ENCODE data around the gene BIRC2. TPM values are rescaled to one million over a fixed set of nuclear protein-coding genes. Genes with fewer than 3 reads are reported as not detected.
A peak's percentile ranks its signal among the peaks of the same experiment; 100 is the strongest.

Gene BIRC2
- total and polyA plus RNA-seq, 4 donors = 14.1 to 46.7 (median 29.5) TPM

GRCh38 chr11:102317768-102318103 lies 29.3 kb upstream of the BIRC2 start:
- WGBS = 23% methylated on average over 7 of the region's 7 CpGs
- TF ChIP-seq EGR1 (IDR thresholded peaks at IDR 0.05; ENCODE audit: low read depth in 2 of 2) (no peak), FOXA1 (IDR thresholded peaks at IDR 0.05) (no peak), RXRA (IDR thresholded peaks at IDR 0.05) (no peak), MAX (IDR thresholded peaks at IDR 0.05) (no peak), NR2F2 (IDR thresholded peaks at IDR 0.05) (no peak), JUND (IDR thresholded peaks at IDR 0.05) (no peak), HNF4A (conservative IDR thresholded peaks at IDR 0.05) (no peak), FOXA2 (IDR thresholded peaks at IDR 0.05) (no peak), YY1 (IDR thresholded peaks at IDR 0.05) (no peak), TAF1 (conservative IDR thresholded peaks at IDR 0.05) (no peak), GABPA (IDR thresholded peaks at IDR 0.05 in 1 of 2, conservative IDR thresholded peaks at IDR 0.05 in 1 of 2) (no peak), RAD21 (IDR thresholded peaks at IDR 0.05) (no peak), REST (IDR thresholded peaks at IDR 0.05) (no peak), HNF4G (IDR thresholded peaks at IDR 0.05) (no peak), SP1 (IDR thresholded peaks at IDR 0.05) (no peak)
- TF ChIP-seq, protein P1, sequence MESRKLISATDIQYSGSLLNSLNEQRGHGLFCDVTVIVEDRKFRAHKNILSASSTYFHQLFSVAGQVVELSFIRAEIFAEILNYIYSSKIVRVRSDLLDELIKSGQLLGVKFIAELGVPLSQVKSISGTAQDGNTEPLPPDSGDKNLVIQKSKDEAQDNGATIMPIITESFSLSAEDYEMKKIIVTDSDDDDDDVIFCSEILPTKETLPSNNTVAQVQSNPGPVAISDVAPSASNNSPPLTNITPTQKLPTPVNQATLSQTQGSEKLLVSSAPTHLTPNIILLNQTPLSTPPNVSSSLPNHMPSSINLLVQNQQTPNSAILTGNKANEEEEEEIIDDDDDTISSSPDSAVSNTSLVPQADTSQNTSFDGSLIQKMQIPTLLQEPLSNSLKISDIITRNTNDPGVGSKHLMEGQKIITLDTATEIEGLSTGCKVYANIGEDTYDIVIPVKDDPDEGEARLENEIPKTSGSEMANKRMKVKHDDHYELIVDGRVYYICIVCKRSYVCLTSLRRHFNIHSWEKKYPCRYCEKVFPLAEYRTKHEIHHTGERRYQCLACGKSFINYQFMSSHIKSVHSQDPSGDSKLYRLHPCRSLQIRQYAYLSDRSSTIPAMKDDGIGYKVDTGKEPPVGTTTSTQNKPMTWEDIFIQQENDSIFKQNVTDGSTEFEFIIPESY (IDR thresholded peaks at IDR 0.05) = no peak
- TF ChIP-seq, protein P2, sequence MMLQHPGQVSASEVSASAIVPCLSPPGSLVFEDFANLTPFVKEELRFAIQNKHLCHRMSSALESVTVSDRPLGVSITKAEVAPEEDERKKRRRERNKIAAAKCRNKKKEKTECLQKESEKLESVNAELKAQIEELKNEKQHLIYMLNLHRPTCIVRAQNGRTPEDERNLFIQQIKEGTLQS (IDR thresholded peaks at IDR 0.05) = no peak
- TF ChIP-seq, protein P3, sequence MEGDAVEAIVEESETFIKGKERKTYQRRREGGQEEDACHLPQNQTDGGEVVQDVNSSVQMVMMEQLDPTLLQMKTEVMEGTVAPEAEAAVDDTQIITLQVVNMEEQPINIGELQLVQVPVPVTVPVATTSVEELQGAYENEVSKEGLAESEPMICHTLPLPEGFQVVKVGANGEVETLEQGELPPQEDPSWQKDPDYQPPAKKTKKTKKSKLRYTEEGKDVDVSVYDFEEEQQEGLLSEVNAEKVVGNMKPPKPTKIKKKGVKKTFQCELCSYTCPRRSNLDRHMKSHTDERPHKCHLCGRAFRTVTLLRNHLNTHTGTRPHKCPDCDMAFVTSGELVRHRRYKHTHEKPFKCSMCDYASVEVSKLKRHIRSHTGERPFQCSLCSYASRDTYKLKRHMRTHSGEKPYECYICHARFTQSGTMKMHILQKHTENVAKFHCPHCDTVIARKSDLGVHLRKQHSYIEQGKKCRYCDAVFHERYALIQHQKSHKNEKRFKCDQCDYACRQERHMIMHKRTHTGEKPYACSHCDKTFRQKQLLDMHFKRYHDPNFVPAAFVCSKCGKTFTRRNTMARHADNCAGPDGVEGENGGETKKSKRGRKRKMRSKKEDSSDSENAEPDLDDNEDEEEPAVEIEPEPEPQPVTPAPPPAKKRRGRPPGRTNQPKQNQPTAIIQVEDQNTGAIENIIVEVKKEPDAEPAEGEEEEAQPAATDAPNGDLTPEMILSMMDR (IDR thresholded peaks at IDR 0.05; ENCODE audit: low read depth, low read length, missing input control) = no peak
- Histone ChIP-seq H3K9me3 (ENCODE audit: control insufficient read depth in 4 of 4, low read length in 3 of 4) (no peaks in the 10 kb centered on the region), H3K9ac (ENCODE audit: low read depth in 1 of 2, low read length in 2 of 2) (peak overlapping the region; percentile 23 to 86), H3K27me3 (ENCODE audit: control insufficient read depth in 4 of 4, insufficient read depth in 4 of 4, low read length in 3 of 4) (no peaks in the 10 kb centered on the region), H3K27ac (ENCODE audit: low read depth in 1 of 2, low read length in 2 of 2) (peak overlapping the region; percentile 78 to 89), H3K4me1 (ENCODE audit: control insufficient read depth in 4 of 4, insufficient read depth in 4 of 4, low read length in 3 of 4) (peaks cover 0 to 27% (median 6%) of the 10 kb centered on the region in 4 donors), H3K36me3 (ENCODE audit: control insufficient read depth in 4 of 4, insufficient read depth in 3 of 4, low read depth in 1 of 4, low read length in 3 of 4) (no peaks in the 10 kb centered on the region), H3K4me3 (ENCODE audit: low read depth in 1 of 3, low read length in 3 of 3) (peak overlapping the region; percentile 56 to 59 (median 58))
- DNase-seq (ENCODE audit: low spot score) = no peak

Measured in liver (tissue), 9 donors.